Activated CD4-positive, CD25-positive, alpha-beta regulatory T cell (primary cell): Measurements from ENCODE around the gene GATA1.

Experiments
- DNase-seq, 4 experiments: peaks; one replicate each; lab custom pipeline; 2025; lab: John Stamatoyannopoulos, UW

Gene GATA1

DNA sequence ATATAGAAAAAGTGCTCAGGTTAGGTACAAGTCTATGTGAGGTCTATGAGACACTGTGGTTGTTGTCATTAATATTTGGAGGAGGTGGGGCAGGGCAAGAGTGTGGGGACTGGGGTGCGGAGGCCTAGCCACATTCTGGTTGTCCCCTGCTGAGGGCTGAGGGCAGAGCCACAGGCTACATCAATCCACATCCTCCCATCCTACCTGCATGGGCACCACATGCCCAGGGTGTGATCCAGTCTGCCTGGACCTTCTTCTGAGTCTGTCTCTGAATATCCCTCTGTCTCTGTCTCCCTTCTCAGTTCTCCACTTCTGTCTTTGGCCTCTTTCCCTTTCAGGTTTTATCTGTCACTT is 1.2 kb upstream of the GATA1 start:
- DNase-seq = no peak

DNA sequence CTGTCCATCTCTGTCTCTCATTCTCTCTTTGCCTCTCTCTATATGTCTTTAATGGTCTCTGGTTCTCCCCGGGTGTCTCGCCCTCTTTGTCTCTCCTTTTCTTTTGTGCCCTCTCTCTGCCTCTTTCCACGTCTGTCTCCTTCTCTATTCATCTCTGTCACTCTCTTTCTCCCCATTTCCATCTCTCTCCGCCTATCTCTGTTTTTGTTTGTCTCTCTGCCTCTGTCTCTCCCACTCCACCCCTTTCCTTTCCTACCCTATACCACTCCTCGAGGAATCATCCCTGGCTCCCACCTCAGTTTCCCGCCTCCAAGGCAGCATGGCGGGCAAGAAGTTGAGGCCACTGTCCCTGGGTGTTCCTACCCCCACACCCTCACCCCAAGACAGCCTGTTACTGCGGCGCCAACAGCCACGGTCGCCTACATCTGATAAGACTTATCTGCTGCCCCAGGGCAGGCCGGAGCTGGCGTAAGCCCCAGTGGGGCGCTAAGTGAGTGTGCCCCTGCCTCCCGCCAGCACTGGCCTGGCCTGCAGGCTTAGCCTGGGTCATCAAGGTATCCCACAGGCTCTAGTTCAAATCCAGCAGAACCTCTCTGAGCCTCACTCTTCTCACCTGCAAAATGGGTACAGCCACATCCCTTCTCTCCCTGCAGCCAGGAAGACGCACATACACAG is 713 bp upstream of the GATA1 start:
- no peak for DNase-seq

DNA sequence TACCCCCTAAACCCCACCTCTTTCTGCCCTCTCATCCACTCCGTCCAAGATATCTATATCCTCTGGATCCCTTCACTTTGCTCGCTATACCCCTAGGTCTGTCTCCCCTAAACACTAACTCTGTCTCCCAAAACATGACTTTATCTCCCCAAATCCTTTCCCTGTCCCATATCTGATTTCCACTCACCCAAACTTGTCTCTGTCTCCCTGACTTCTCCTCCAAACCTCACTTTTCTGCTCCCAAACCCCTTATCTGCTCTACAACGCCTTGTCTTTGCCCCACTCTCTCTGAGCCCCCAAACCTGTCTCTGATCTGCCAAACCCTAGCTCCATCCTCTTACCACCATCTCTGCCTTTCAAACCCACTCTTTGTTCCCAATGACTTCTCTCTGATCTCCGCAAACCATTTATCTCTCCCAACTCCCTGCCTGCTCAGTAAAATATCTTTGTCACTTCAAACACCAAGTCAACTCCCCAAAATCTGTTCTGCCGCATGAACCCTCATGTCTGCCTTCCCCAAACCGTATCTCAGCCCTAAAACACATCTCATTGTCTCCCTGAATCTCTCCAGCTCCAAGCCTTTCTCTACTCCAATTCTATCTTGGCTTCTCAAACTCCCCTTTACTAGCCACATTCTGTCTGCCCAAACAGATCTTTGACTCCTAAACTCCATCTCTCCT is 575 bp downstream of the GATA1 start:
- DNase-seq = no peak

DNA sequence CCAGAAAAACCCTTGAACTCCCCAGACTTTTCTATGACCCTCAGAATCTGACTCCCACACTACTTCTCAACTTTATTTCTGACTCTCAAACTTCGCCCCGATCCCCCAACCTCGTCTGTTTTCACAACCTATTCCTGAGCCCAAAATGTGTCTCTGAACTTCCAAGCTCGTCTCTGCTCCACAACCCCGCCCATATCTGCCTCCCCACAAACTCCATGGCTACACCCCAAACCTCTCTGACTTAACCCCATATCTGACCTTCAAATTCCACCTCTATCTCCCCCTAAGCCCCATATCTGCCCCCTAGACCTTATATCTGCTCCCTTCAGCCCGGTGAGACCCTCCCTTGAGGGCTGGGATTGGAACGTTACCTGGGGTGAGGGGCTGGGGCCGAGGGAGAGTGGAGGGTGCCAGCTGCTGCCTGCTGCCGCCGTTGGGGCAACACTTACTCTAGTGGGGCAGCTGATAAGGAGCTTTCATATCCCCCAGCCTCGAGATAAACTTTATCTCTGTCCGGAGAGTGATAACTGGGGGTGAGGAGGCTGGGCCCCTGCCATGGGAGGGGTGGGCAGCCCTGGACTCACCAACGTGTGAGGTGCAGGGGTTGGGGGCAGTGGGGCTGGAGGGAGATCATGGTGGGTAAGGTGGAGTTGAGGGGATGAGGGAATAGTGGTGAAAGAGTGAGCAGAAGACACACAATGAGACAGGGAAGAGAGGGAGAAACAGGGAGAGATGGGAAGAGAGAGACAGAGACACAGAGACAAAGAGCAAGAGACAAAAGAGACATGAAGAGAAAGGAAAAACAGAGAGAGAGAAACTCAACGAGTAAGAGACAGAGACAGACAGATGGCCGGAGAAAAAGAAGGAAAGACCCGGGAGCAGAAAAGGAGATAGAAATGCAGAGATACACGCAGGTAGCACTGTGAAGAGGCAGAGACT is 1.4 kb downstream of the GATA1 start:
- DNase-seq = no peak

DNA sequence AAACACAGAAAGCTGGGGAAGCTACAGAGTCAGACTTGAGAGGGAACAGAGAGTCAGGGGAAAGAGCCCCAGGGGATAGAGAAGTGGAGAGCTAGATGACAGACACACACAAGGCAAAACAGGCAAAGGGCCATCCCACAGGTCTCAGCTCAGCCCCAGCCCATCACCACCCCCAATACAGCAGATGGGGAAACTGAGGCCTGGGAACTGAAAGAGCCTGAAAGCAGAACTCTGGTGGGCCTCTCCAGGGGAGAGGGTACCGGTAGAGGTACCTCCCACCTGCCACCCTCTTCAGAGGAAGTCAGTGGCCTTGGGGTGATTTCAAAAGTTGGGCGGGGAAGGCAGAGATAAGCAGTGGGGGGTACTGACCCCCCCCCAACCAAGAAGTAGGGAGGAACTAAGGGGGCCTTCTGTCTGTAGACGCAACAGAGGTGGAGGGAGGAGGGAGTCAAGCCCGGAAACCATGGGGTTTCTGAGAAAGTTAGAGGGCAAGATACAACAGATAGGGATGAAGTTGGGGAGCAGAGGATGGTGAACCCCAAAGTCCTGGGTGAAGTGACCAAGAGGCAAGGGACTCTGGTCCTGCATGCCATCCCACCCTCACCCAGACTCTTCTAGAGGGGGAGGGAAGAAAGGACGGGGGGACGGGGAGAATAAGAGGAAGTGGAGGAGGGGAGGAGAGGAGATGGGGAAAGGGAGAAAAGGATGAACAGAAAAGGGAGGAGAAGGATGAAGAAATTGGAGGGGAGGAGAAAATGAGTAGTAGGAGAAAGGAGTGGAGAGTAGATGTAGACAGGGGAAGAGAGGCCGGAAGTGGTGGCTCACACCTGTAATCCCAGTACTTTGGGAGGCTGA is 3.2 kb downstream of the GATA1 start:
- no peak for DNase-seq

DNA sequence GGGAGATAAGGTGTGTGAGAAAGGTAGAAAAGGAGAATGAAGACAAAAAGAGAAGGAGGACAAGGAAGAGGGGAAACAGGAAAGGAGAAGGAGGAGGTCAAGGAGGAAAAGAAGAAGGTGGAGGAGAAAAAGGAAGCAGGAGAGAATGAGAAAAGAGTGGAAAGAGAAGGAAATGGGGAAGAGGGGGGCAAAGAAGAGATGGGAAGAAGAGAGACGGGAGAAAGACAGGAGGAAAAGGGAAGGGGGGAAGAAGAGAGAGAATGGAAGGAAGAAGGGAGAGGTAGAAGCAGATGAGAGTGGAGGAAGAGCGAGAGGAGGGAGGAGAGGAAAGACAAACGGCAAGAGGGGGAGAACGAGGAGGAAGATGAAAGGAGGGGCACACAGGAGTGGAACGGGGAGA is 4.1 kb downstream of the GATA1 start:
- DNase-seq = no peak

DNA sequence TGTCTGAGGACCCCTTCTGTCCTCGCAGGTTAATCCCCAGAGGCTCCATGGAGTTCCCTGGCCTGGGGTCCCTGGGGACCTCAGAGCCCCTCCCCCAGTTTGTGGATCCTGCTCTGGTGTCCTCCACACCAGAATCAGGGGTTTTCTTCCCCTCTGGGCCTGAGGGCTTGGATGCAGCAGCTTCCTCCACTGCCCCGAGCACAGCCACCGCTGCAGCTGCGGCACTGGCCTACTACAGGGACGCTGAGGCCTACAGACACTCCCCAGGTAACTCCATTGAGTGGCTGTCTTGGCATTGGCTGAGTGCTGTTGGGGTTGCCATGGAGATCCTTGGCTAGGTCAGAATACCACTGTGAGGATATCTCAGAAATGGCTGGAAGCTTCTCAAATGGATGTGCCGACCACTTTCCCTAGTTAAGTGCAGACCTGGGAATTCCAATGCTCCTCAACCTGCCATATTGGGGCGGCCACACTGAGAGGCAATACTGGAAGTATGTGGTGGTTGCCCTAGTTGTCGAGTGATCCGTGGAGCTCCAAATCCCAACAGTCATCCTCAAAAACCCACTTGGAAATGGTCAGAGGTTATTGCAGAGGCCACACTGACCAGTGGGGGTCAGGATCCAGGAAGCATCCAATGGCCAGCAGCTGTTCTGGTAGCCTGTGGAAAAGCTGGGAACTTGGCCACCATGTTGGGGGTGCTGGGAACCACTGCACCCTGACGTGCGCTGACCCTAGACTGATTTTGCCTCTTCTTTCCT is 4.9 kb downstream of the GATA1 start:
- DNase-seq = no peak

DNA sequence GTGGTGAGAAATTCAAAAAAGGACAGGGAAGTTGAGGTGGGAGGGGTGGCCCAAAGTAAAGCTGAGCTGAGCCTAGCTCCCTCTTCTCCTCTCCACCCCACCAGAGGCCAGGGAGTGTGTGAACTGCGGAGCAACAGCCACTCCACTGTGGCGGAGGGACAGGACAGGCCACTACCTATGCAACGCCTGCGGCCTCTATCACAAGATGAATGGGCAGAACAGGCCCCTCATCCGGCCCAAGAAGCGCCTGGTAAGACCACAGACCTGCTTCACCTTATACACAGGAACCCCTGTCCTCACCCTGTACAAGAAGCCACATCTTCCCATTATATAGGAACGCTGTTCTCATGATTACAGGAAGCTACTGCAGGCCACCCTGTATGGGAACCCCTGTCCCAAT is 5.8 kb downstream of the GATA1 start:
- no peak for DNase-seq

DNA sequence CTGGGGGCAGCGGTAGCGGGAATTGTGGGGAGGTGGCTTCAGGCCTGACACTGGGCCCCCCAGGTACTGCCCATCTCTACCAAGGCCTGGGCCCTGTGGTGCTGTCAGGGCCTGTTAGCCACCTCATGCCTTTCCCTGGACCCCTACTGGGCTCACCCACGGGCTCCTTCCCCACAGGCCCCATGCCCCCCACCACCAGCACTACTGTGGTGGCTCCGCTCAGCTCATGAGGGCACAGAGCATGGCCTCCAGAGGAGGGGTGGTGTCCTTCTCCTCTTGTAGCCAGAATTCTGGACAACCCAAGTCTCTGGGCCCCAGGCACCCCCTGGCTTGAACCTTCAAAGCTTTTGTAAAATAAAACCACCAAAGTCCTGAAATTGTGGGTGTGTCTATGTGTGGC is 7.5 kb downstream of the GATA1 start:
- no peak for DNase-seq

DNA sequence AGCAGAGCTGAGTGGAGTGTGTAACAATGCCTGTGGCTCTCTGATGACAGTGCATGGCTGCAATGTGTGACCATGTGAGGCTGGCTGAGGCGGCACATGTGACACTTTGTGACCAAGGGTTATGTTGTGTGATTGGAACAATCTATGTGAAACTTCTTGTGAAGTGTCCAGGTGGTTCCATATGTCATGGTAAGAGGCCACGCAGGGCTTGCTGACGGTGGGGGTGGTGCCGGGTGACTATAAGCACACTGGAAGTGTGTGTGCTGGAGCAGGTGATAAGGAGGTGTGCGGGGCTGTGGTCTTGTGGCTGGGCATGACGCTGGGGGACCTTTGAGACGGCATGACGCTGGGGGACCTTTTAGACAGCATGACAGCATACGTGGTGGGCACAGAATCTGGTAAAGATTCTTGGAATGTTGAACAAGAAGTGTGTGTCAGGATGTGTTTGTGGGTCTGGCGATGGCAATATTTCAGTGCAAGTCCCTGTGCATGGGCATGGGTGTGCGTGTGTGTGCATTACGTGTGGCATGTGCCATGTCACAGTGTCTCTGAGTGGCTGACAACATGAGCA is 8.0 kb downstream of the GATA1 start:
- DNase-seq = no peak

DNA sequence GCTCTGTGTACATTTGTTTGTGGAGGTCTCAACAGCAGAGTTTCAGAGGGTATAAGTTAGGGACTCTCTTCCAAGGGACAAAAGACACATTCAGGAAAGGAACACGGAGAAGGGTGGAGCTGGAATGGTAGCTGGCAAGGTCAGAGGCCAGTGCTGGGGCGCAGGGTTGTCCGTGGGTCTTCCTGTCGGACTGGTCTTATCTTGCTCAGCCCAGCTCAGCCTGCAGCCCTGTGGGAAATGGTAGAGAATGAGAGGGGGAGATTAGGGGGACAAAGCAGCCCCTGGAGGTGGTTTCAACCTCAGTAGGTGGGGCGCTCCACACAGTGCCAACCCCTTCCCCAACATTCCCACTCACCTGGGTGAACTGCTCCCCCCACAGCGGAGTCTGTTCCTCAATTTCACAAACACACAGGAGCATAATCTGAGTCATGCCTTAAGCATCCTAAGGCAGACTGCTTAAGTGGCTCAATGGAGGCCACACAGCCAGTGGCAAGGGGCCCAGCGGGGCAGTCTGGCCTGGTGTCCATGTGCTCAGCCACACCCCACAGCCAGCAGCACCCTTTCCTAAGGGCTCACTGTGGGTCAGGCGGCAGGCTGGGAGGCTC is 8.6 kb downstream of the GATA1 start:
- no peak for DNase-seq

DNA sequence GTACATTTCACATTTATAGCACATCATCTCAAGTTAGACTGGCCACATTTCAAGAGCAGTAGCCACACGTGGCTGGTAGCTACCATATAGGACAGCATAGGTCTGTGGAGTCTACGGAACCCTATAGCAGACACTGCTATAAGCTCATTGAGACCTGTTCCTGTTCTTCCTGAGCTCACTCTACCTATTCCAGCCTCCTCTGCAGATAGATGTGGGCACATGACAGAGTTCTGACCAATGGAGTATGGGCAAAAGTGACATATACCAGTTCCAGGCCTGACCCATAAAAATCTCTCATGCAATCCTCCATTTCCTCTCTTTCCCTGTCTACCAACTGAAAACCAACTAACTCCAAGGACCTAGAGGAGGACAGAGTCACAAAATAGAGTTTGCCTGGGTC is 11.9 kb downstream of the GATA1 start:
- DNase-seq = no peak

DNA sequence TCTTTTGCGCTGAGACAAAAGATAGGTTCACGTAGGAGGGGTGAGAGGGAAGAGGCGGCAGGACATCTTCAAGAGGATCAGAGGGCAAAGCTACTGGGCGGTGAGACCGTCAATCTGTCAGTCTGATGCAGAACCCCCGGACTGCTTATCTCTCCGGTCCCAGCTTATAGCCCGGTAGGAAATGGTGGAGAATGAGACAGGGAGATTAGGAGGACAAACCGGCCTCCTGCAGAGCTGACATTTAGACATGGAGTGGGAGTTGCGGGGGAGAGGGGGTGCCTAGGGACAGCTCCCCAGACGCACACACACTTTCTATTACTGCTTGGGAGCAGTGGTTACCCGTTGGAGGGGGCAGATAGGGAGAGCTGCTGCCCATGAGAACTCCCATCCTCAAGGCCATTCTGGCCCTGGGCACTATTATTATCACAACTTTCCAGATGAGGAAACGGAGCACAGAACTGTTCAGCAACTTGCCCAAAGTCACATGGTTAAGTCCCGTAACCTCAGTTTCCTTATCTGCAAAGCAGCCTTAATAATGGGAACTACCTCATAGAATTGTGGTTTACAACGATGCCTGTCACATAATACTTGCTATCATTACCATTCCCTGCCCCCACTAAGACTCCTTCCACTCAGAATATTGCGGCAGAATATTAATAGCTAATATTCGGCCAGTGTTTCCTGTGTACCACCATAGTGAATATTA is 14.3 kb downstream of the GATA1 start:
- no peak for DNase-seq

DNA sequence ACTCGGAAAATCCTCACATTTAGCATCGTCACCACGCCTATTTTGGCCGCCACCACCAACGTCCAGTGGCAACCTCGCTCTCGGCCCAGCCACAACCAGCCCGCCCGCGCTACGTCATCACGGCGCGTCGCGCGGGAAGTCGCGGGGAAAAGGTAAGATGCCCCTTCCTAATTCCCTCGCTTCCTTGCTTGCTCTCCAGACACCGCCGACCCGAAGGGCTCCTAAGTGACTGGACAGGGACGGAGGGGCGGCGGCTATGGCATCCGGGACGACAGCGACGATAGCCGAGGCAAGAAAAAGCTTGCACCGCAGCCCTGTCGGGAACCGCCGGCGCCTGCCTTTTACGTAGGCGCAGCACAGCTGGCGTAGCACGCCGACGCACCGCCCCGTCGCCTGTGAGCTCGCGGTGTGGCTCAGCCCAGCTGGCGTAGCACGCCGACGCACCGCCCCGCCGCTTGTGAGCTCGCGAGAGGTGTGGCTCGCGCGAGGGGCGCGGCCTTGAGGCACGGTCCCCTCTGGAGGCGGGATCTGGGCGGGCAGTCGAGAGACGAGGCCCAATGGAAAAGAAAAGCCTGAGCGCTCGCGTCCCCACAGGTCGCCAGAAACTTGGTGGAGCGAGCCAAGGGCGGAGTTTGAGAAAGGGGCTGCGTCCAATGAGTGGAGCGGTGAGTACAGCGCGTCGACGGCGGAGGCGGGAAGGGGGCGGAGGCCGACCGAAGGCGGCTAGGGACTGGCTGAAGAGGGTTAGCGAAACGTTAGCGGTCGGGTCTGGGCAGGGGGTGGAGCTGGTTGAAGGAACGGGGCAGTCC is 15.1 kb downstream of the GATA1 start, which contains the start of gene HDAC6:
Gene HDAC6, plus strand, starts transcription at position 788 of the 809 bp plus-strand sequence. CDS start 626 bp downstream, outside the sequence.
- DNase-seq = peak; percentile 89 to 96 (median 94)

DNA sequence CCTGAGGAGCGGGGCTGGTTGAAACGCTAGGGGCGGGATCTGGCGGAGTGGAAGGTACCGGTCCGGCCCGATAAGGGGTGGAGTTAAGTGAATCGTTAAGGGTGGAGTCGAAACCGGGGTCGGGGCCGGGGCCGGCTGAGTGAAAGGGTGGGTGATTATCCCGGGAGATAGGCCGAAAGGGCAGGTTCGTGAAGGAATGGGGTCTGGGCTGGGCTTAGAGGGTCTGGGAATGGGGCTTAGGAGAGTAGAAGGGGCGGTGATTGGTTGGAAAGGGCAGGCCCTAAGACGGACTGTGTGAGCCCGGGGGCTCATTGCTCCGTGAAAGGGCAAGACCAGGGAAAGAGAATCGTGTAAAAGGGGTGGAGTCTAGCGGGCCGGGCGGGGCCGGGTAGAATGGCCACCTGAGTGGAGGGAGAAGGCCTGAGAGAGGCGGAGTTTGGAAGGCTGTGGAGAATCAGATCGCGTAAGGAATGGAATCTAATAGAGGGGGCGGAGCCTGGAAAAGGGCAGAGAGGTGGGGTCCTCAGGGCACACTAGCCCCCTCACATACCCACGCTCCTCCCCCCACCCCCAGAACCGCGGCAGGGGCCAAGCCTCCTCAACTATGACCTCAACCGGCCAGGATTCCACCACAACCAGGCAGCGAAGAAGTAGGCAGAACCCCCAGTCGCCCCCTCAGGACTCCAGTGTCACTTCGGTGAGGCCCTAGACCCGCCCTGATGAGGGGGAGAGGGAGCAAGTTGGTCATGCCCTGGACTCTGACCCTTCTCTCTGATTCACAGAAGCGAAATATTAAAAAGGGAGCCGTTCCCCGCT is 15.9 kb downstream of the GATA1 start:
- peak in 2 of 4 experiments; percentile 48 to 50 for DNase-seq

DNA sequence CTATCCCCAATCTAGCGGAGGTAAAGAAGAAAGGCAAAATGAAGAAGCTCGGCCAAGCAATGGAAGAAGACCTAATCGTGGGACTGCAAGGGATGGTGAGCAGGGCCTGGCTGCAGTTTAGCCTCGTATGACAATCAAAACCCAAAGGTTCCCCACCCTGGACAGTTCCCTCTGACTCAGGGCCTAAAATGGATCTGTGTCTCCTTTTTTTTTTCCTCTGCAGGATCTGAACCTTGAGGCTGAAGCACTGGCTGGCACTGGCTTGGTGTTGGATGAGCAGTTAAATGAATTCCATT is 16.5 kb downstream of the GATA1 start:
- no peak for DNase-seq

DNA sequence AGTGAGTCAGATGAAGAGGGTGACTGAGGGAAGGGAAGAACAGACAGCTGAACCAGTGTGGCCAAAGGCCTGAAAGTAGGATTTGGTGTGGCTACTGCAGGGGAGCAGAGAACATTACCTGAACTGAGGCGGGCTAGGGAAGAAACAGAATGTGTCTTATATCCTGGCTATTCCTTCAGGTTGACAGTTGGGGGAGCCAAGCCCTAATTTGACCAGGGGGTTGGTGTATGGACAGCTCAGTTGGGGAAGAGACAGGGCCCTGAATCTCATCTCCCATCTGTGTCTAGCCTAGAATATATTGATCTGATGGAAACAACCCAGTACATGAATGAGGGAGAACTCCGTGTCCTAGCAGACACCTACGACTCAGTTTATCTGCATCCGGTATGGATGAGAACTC is 19.7 kb downstream of the GATA1 start:
- no peak for DNase-seq

DNA sequence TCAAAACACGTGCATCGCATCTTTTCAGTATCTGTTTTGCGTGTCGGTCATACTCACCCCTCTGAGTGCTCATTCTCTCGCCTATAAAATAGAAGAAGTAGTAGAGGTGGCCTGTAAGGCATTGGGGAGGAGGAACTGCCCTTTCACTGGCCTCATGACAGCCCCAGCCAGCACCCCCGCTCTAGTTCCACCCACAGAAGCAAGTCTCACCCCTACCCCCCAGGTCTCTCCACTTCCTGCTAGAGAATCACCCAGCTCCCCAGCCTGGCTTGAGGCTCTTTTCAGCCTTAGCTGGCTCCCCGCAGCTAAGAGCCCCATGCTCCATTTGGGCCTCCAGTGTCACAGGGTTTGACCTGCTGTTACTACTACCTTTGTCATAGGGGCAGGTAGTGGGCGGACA is 27.3 kb downstream of the GATA1 start:
- no peak for DNase-seq
